PFSK-1 (cell line): ENCODE measurements around the gene MAD1L1.

Experiments used
- FOXP2 ChIP-seq: optimal IDR thresholded peaks from 2 replicates; pipeline ENCODE3; 2011; ENCODE audit warnings: borderline replicate concordance, control low read depth, inconsistent platforms; ENCODE audit not compliant: insufficient read depth; ENCODE audit errors: extremely low read length, extremely low read depth
- POLR2AphosphoS5 ChIP-seq: IDR thresholded peaks from 2 replicates; pipeline ENCODE4 v1.6.1; 2012; ENCODE audit warnings: low read depth, mild to moderate bottlenecking, control low read depth, low read length, moderate library complexity
- REST ChIP-seq, 2 experiments: IDR thresholded peaks; 2 replicates each; pipeline versions ENCODE4 v1.6.1 to v1.8.0; 2011 to 2012; ENCODE audit warnings: low read depth in 2 of 2, low read length in 2 of 2, control low read depth in 1 of 2, inconsistent platforms in 1 of 2, mild to moderate bottlenecking in 1 of 2, moderate library complexity in 1 of 2; ENCODE audit not compliant: insufficient read depth in 1 of 2
- SIN3A ChIP-seq: IDR thresholded peaks from 2 replicates; pipeline ENCODE4 v1.6.1; 2012; ENCODE audit warnings: mild to moderate bottlenecking, low read length, moderate library complexity, borderline replicate concordance; ENCODE audit not compliant: insufficient read depth
- TAF1 ChIP-seq: IDR thresholded peaks from 2 replicates; pipeline ENCODE4 v1.6.1; 2012; ENCODE audit warnings: low read length, control low read depth, borderline replicate concordance; ENCODE audit not compliant: insufficient read depth

The MAD1L1 gene

GRCh38 chr7:2134740-2135139, 98.0 kb downstream of the MAD1L1 start:
- TF ChIP-seq FOXP2 (no peak), SIN3A (no peak)

GRCh38 chr7:2132243-2132642, 100.5 kb downstream of the MAD1L1 start:
- no peak for TF ChIP-seq SIN3A
- no peak for TF ChIP-seq TAF1
- no peak for TF ChIP-seq POLR2AphosphoS5
- TF ChIP-seq REST (IDR thresholded peaks at IDR 0.05; ENCODE audit: insufficient read depth in 1 of 2, low read depth in 2 of 2, low read length in 2 of 2), result no peak
- no peak for TF ChIP-seq FOXP2

GRCh38 chr7:2131800-2132199, 100.9 kb downstream of the MAD1L1 start:
- TF ChIP-seq POLR2AphosphoS5 (no peak), SIN3A (no peak), TAF1 (no peak)

GRCh38 chr7:2131341-2131740, 101.4 kb downstream of the MAD1L1 start:
- no peak for TF ChIP-seq TAF1
- TF ChIP-seq FOXP2, result no peak
- TF ChIP-seq POLR2AphosphoS5, result no peak
- TF ChIP-seq SIN3A, result no peak
- no peak for TF ChIP-seq REST (IDR thresholded peaks at IDR 0.05; ENCODE audit: insufficient read depth in 1 of 2, low read depth in 2 of 2, low read length in 2 of 2)

- TF ChIP-seq TAF1 (no peak), FOXP2 (no peak), REST (IDR thresholded peaks at IDR 0.05; ENCODE audit: insufficient read depth in 1 of 2, low read depth in 2 of 2, low read length in 2 of 2) (no peak), SIN3A (no peak), POLR2AphosphoS5 (no peak)
These were observed 102.7 kb downstream of the MAD1L1 start for GRCh38 chr7:2130096-2130375.

- no peak for TF ChIP-seq POLR2AphosphoS5
- no peak for TF ChIP-seq SIN3A
- TF ChIP-seq TAF1, result no peak
- no peak for TF ChIP-seq REST (IDR thresholded peaks at IDR 0.05; ENCODE audit: insufficient read depth in 1 of 2, low read depth in 2 of 2, low read length in 2 of 2)
- TF ChIP-seq FOXP2, result no peak
These were observed 103.2 kb downstream of the MAD1L1 start for GRCh38 chr7:2129323-2130095.
